K562 (cell line): Measurements from ENCODE around the gene PAX2. TPM values are rescaled to one million over a fixed set of nuclear protein-coding genes. Genes with fewer than 3 reads are reported as not detected.

Source experiments
- ATAC-seq: fragments of 200-7000 bp; cut with Tn5 transposase; 3 replicates; pipeline ENCODE4 v1.9.1; 2020; ENCODE audit warnings: moderate library complexity
- BruUV-seq: library from RNA; stranded (reverse); fragments of 400-500 nt; replicated peaks from 2 replicates; lab custom pipeline; 2021; lab: Mats Ljungman, UMichigan
- CTCF ChIA-PET: fragments of 300-600 bp; formaldehyde crosslinking; extraction: SDS; loops from one replicate; lab custom pipeline; 2021; ENCODE audit warnings: low intra/inter-chr PET ratio; lab: Yijun Ruan, JAX
- POLR2A ChIA-PET: fragments of 300-600, 350-650 bp; sonication (Branson Sonifier 250); formaldehyde crosslinking; extraction: SDS; loops from one replicate; lab custom pipeline; 2021; ENCODE audit warnings: antibody characterized with exemption, inconsistent platforms; lab: Yijun Ruan, JAX
- DNase-seq, 4 experiments: peaks; one replicate each; pipeline versions ENCODE4 v3.0.0 to v3.0.0-alpha.2; 2011 to 2018; ENCODE audit warnings: low spot score in 3 of 4, mixed read lengths in 3 of 4; ENCODE audit errors: extremely low read depth in 1 of 4
- FAIRE-seq: peaks from 2 replicates; lab custom pipeline; 2011; peaks lifted over from hg19 to GRCh38; lab: Jason Lieb, UNC
- H2AFZ ChIP-seq: 2 replicates; pipeline ENCODE4 v1.6.0; 2011; ENCODE audit warnings: low read depth, low read length, control low read depth, inconsistent platforms
- H3K27ac ChIP-seq: fragments of 200-600 bp; 3 replicates; pipeline ENCODE4 v1.8.0; 2011; ENCODE audit warnings: low read depth, mild to moderate bottlenecking, control low read depth, inconsistent platforms, low read length, moderate library complexity, mixed read lengths; ENCODE audit errors: extremely low read depth
- H3K27me3 ChIP-seq, 2 experiments: fragments of 300-600 bp in 1 of 2; 2 replicates in 1 of 2; 3 replicates in 1 of 2; pipeline versions ENCODE4 v1.6.0 to v1.8.0; 2011; ENCODE audit warnings: inconsistent platforms in 2 of 2, low read length in 2 of 2, mild to moderate bottlenecking in 1 of 2, mixed read lengths in 1 of 2, moderate library complexity in 1 of 2; ENCODE audit not compliant: control insufficient read depth in 2 of 2, insufficient read depth in 2 of 2
- H3K36me3 ChIP-seq: fragments of 300-600 bp; 3 replicates; pipeline ENCODE4 v1.8.0; 2011; ENCODE audit warnings: mild to moderate bottlenecking, low read length, inconsistent platforms; ENCODE audit not compliant: control insufficient read depth, insufficient read depth
- H3K4me1 ChIP-seq, 2 experiments: fragments of 200-600 bp in 1 of 2; replicated peaks in 1 of 2; 2 replicates in 1 of 2; 3 replicates in 1 of 2; pipeline versions ENCODE4 v1.5.1 to v1.8.0; 2011; ENCODE audit warnings: inconsistent platforms in 2 of 2, low read length in 2 of 2, mild to moderate bottlenecking in 1 of 2, mixed read lengths in 1 of 2, moderate library complexity in 1 of 2; ENCODE audit not compliant: control insufficient read depth in 2 of 2, insufficient read depth in 2 of 2
- H3K4me2 ChIP-seq: 2 replicates; pipeline ENCODE4 v1.6.1; 2011; ENCODE audit warnings: low read length, control low read depth, inconsistent platforms, mixed read lengths; ENCODE audit not compliant: insufficient read depth
- H3K4me3 ChIP-seq: fragments of 200-600 bp; sonication (generic), shearing (Covaris generic); 2 replicates; pipeline ENCODE4 v1.5.1; 2016; ENCODE audit warnings: control low read depth, inconsistent platforms
- H3K79me2 ChIP-seq: fragments of 200-600 bp; 3 replicates; pipeline ENCODE4 v1.8.0; 2011; ENCODE audit warnings: low read length, inconsistent platforms; ENCODE audit not compliant: control insufficient read depth, insufficient read depth
- H3K9ac ChIP-seq, 2 experiments: 2 replicates each; pipeline versions ENCODE4 v1.6.0 to v1.6.1; 2011; ENCODE audit warnings: low read depth in 2 of 2, low read length in 2 of 2, control low read depth in 1 of 2, inconsistent platforms in 1 of 2, mild to moderate bottlenecking in 1 of 2, mixed read lengths in 1 of 2; ENCODE audit not compliant: insufficient read depth in 1 of 2
- H3K9me1 ChIP-seq: one replicate; pipeline ENCODE4 v1.6.0; 2011; ENCODE audit warnings: inconsistent platforms, mild to moderate bottlenecking, low read length, moderate library complexity; ENCODE audit not compliant: control insufficient read depth, insufficient read depth
- H3K9me3 ChIP-seq: replicated peaks from 2 replicates; pipeline ENCODE4 v1.5.1; 2011; ENCODE audit warnings: low read depth, low read length, inconsistent platforms; ENCODE audit not compliant: control insufficient read depth, insufficient read depth
- H4K20me1 ChIP-seq: replicated peaks from 2 replicates; pipeline ENCODE4 v1.6.1; 2011; ENCODE audit warnings: low read length, inconsistent platforms, mixed read lengths; ENCODE audit not compliant: control insufficient read depth, insufficient read depth
- ADNP ChIP-seq: fragments of 200-800 bp; sonication (Bioruptor generic); IDR thresholded peaks from 2 replicates; pipeline ENCODE4 v1.6.1; 2016; ENCODE audit warnings: missing genetic modification characterization, missing compliant biosample characterization
- DLX4 ChIP-seq: fragments of 250-450 bp; sonication (Bioruptor Pico); IDR thresholded peaks from 2 replicates; pipeline ENCODE4 v1.6.1; 2021; ENCODE audit warnings: mild to moderate bottlenecking
- ESRRB ChIP-seq: fragments of 250-450 bp; sonication (Bioruptor Pico); IDR thresholded peaks from 2 replicates; pipeline ENCODE4 v1.5.0; 2020; ENCODE audit warnings: mild to moderate bottlenecking, moderate library complexity, borderline replicate concordance
- ETV5 ChIP-seq: sonication (generic); formaldehyde crosslinking; IDR thresholded peaks from 2 replicates; pipeline ENCODE4 v1.4.0; 2020; ENCODE audit warnings: low read depth, mild to moderate bottlenecking, missing genetic modification reagents
- FOXP1 ChIP-seq: sonication (generic); formaldehyde crosslinking; IDR thresholded peaks from 2 replicates; pipeline ENCODE4 v1.8.0; 2022; ENCODE audit warnings: mild to moderate bottlenecking, missing genetic modification reagents
- HNRNPH1 ChIP-seq: fragments of 200-400 bp; formaldehyde crosslinking; optimal IDR thresholded peaks from 2 replicates; pipeline ENCODE3; 2017; ENCODE audit warnings: low read depth, mild to moderate bottlenecking, low read length, moderate library complexity
- MED1 ChIP-seq: sonication (generic); formaldehyde crosslinking; IDR thresholded peaks from 2 replicates; pipeline ENCODE4 v1.8.1; 2023; ENCODE audit warnings: missing genetic modification reagents, borderline replicate concordance
- MEF2D ChIP-seq: conservative IDR thresholded peaks from 2 replicates; pipeline ENCODE4 v1.6.1; 2016; ENCODE audit warnings: low read depth, missing genetic modification characterization, missing compliant biosample characterization
- NBN ChIP-seq: fragments of 450-650 bp; IDR thresholded peaks from 2 replicates; pipeline ENCODE4 v1.6.1; 2016; ENCODE audit warnings: low read depth, mild to moderate bottlenecking
- NR0B1 ChIP-seq: fragments of 450-650 bp; IDR thresholded peaks from one replicate; pipeline ENCODE4 v1.6.1; 2018; ENCODE audit warnings: mild to moderate bottlenecking, moderate library complexity; ENCODE audit not compliant: partially characterized antibody
- RNF2 ChIP-seq: sonication (generic); IDR thresholded peaks from 2 replicates; pipeline ENCODE4 v1.6.1; 2016
- WHSC1 ChIP-seq: IDR thresholded peaks from one replicate; pipeline ENCODE4 v1.6.1; 2012; ENCODE audit warnings: low read length, control low read depth, inconsistent platforms
- ZNF184 ChIP-seq: sonication (generic); formaldehyde crosslinking; IDR thresholded peaks from 2 replicates; pipeline ENCODE4 v1.5.0; 2020; ENCODE audit warnings: missing genetic modification reagents
- ZNF239 ChIP-seq: fragments of 250-450 bp; sonication (Bioruptor Pico); IDR thresholded peaks from 2 replicates; pipeline ENCODE4 v1.4.0; 2020; ENCODE audit warnings: mild to moderate bottlenecking
- ZNF324 ChIP-seq: fragments of 250-450 bp; sonication (Bioruptor Pico); IDR thresholded peaks from 2 replicates; pipeline ENCODE4 v1.4.0; 2020; ENCODE audit warnings: mild to moderate bottlenecking
- WGBS: fragments of 100-300 bp; shearing (Covaris generic); methylation state at CpG from one replicate; pipeline ENCODE4 v1.1.6; 2016; ENCODE audit warnings: low coverage, mixed read lengths; ENCODE audit not compliant: insufficient coverage; ENCODE audit errors: missing lambda C conversion rate; 5-methylcytosine and 5-hydroxymethylcytosine counted together
- in situ Hi-C: fragments of 300-500 bp; cut with MboI; formaldehyde crosslinking; loops from 4 replicates; pipeline ENCODE4 v1.15.0; 2018; ENCODE audit warnings: inconsistent platforms, mixed read lengths
- intact Hi-C: fragments of 100-400 bp; cut with micrococcal nuclease; formaldehyde crosslinking; loops from 2 replicates; pipeline ENCODE4 v1.14.2; 2022
- polyA plus RNA-seq, 8 experiments: library from polyadenylated mRNA; depleted of rRNA in 4 of 8; stranded (reverse) in 5 of 8; unstranded in 3 of 8; fragments of >200 nt; fragmentation: Nextera tagmentation in 2 of 8; fragmentation: Illumina TruSeq in 1 of 8; extraction: Ambion mirVana in 2 of 8; extraction: Trizol in 1 of 8; gene quantifications; 2 replicates each; pipeline versions ENCODE4 v1.2.1 to v1.2.3, GENCODE V29; 2011 to 2014; ENCODE audit warnings: inconsistent platforms in 1 of 8, missing spikeins in 1 of 8
- total RNA-seq, 7 experiments: library from RNA; depleted of rRNA in 6 of 7; stranded (reverse); fragments of >200 nt in 6 of 7; fragmentation: Illumina TruSeq in 2 of 7; extraction: Trizol in 2 of 7; gene quantifications; 2 replicates each; pipeline versions ENCODE4 v1.2.1 to v1.2.3, GENCODE V29; 2011 to 2021; ENCODE audit warnings: low replicate concordance in 1 of 7

The PAX2 gene
- total and polyA plus RNA-seq, 9 of the 15 experiments (the other 6 are each of a cell fraction or from before 2014, with no cell fraction given) = not detected

- H3K4me2 ChIP-seq = no peak overlapping the region
- CTCF ChIA-PET = no interaction called here
- TF ChIP-seq ADNP (no peak), ESRRB (CRISPR knock-in tag) (no peak), HNRNPH1 (no peak), MEF2D (tag) (no peak), MED1 (CRISPR knock-in tag) (no peak), DLX4 (no peak), WHSC1 (no peak), NBN (no peak), ETV5 (CRISPR knock-in tag) (no peak), RNF2 (no peak), ZNF239 (CRISPR knock-in tag) (no peak), ZNF184 (no peak), ZNF324 (CRISPR knock-in tag) (no peak), FOXP1 (no peak), NR0B1 (no peak)
- TF ChIP-seq, all 486 proteins: peak for 0
- ATAC-seq (no peak), FAIRE-seq (no peak), DNase-seq (no peak)
- intact Hi-C loops = no loop called here
- Histone ChIP-seq H3K36me3 (no peaks in the 10 kb centered on the region), H4K20me1 (no peaks in the 10 kb centered on the region), H3K27ac (no peak overlapping the region), H2AFZ (no peak overlapping the region), H3K4me1 (no peaks in the 10 kb centered on the region), H3K9ac (no peak overlapping the region), H3K27me3 (peaks cover 0 to 34% of the 10 kb centered on the region in 2 experiments; a peak in 2 of 5 replicates), H3K9me3 (no peaks in the 10 kb centered on the region), H3K79me2 (no peaks in the 10 kb centered on the region), H3K9me1 (no peaks in the 10 kb centered on the region), H3K4me3 (no peak overlapping the region)
- BruUV-seq = no TSS peak
- 5% methylated on average over 4 of the region's 7 CpGs for WGBS
- in situ Hi-C loops = no loop called here
- POLR2A ChIA-PET = no interaction called here
Observed at GRCh38 chr10:100793055-100793454, 47.7 kb downstream of the PAX2 start.
